ENCODE measurements around the gene CDC42EP5. TPM values are rescaled to one million over a fixed set of nuclear protein-coding genes. Genes with fewer than 3 reads are reported as not detected.
A peak's percentile ranks its signal among the peaks of the same experiment; 100 is the strongest.

CDC42EP5 gene
- total RNA-seq, 1 experiment from 2014 or later: 0.26 TPM

DNA sequence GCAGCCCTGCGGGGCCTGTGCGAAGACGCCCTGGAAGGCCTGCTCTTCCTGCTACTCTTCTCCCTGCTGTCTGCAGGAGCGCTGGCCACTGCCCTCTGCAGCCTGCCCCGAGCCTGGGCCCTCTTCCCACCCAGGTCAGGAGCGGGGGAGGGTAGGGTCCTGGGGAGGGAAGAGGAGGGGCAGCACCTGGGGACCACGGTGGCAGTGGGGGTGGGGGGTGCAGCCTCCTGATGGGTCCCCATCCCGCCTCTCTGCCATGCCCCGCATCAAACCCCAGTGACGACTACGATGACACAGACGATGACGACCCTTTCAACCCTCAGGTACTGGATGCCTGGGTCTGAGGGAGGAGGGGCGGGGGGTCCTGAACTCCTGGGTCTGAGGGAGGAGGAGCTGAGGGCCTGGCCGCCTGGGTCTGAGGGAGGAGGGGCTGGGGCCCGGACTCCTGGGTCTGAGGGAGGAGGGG lies 37.5 kb downstream of the CDC42EP5 start:
- in situ Hi-C loops (cut with HindIII; ENCODE audit: low pct_unique_long_range_greater_than_20kb, low sequenced_read_pairs): no loop called here
- DNase-seq (ENCODE audit: low read depth, low spot score): no peak

DNA sequence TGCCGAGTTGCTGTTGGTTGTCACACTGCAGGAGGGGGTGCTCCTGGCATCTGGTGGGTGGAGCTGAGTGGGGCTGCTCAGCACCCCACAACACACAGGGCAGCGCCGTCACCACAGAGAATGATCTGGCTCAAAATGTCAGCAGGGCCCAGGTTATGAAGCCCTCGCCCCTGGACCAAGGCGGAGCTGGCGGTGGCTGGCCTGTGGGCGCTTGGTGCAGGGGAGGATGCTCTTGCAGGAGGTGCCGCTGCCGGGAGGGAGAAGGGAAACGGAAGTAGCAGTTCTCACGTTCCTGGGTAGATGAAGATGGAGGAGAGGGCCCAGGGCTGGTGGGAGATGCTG lies 38.3 kb downstream of the CDC42EP5 start:
- in situ Hi-C loops (cut with HindIII; ENCODE audit: low pct_unique_long_range_greater_than_20kb, low sequenced_read_pairs): no loop called here
- no peak for DNase-seq (ENCODE audit: low read depth, low spot score)

DNA sequence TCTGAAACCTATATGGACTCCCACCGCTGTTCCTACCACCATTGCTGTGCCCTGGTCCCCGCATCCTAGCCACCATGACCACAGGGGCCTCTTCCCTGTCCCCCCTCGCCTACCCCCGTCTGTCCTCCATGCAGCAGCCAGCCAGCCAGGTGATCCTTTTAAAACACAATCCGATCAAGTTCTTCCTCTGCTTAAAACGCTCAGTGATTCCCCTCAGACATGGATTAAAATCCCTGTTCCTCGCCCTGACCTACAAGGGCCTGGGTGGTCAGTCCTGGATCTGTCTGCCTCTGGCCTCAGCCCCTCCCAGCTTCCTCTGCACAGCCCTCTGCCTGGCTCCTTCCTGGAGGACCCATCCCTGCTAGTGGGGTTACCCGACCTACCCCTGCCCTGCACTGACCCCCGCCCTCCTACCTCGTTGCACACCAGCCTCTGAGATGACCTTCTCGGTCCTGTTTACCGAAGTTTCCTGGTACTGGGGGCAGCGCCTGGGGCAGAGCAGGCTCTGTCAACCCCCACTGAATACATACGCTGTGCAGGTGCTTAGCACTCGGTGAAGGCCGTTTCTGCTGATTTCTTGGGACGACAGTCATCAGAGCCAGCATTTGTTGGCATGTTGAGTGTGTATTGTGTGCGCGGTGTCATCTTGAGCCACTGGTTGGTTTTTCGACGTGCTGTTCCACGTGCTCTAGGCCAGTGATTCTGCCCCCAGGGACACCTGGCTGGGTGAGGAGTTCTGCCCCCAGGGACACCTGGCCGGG lies 38.8 kb downstream of the CDC42EP5 start:
- no peak for DNase-seq (ENCODE audit: low read depth, low spot score)
- in situ Hi-C loops (cut with HindIII; ENCODE audit: low pct_unique_long_range_greater_than_20kb, low sequenced_read_pairs): no loop called here

DNA sequence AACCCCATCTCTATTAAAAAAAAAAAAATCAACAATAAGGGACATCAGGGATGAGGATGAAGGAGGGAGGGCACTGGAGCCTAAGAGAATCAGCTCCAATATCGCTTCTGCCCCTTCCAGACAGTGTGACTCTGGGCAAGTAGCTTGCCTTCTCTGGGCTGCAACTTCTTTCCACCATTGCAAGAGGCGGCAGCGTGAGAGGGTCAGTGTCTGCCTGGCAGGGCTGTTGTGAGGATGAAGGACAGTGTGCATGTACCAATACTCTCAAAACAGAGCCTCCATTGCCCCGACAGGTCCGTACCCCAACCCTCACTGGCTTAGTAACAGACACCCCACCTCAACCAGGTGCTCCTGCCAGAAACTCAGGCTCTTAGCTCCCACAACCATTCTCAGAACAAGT lies 39.4 kb downstream of the CDC42EP5 start:
- in situ Hi-C loops (cut with HindIII; ENCODE audit: low pct_unique_long_range_greater_than_20kb, low sequenced_read_pairs): no loop called here

DNA sequence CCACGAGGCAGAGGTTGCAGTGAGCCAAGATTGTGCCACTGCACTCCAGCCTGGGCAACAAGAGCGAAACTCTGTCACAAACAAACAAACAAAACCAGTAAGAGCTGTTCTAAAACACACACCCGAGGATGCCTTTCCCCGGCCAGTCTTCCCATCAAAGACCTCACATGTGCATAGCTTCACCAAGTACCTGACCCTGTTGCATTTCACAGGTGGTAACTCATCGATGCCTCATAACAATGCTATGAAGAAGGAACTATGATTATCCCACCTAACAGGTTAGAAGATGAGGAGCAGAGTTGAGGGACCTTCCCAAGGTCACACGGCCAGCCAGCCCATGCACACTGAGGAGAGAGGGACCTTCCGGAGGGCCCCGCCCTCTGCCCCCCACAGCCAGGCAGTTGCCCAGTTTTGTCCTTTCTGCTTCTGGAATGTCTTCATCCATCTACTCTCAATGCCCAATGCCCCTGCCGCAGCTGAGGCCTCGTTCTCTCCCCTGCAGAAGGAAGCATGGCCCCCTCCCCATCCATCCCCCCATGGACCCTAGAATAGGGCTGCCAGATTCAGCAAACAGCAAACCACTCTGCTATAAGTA lies 40.9 kb downstream of the CDC42EP5 start:
- no peak for DNase-seq (ENCODE audit: low read depth, low spot score)
- in situ Hi-C loops (cut with HindIII; ENCODE audit: low pct_unique_long_range_greater_than_20kb, low sequenced_read_pairs): no loop called here

More for the DNA sequence above, 39.4 kb downstream of the CDC42EP5 start:
- DNase-seq (ENCODE audit: low read depth, low spot score): no peak

DNA sequence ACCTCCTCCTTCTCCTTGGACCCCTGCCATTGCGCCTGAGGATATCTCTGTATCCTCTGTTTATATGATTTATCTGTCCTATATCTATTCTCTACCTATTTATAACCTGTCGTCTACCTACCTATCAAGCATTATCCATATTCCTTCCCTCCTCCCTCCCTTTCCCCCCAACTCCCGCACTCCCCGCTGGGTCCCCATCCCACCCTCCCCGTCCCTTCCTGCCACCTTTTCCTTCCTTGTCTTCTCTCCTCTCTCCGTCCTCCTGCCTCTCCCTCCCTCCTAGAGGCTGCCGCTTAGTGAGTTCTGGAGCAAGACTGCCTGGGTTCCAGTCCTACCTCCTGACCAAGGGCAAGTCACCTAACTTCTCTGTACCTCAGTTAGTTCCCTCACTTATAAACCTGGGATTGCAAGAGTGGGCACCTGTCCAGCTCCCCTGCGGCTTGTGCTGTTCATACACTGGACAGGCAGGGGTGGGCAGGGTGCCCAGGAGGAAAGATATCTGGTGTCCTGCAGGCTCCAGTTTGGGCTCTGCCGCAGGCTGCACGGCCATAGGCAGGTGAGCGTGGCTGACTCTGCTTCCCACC lies 41.7 kb downstream of the CDC42EP5 start:
- DNase-seq (ENCODE audit: low read depth, low spot score): no peak
- in situ Hi-C loops (cut with HindIII; ENCODE audit: low pct_unique_long_range_greater_than_20kb, low sequenced_read_pairs): no loop called here

DNA sequence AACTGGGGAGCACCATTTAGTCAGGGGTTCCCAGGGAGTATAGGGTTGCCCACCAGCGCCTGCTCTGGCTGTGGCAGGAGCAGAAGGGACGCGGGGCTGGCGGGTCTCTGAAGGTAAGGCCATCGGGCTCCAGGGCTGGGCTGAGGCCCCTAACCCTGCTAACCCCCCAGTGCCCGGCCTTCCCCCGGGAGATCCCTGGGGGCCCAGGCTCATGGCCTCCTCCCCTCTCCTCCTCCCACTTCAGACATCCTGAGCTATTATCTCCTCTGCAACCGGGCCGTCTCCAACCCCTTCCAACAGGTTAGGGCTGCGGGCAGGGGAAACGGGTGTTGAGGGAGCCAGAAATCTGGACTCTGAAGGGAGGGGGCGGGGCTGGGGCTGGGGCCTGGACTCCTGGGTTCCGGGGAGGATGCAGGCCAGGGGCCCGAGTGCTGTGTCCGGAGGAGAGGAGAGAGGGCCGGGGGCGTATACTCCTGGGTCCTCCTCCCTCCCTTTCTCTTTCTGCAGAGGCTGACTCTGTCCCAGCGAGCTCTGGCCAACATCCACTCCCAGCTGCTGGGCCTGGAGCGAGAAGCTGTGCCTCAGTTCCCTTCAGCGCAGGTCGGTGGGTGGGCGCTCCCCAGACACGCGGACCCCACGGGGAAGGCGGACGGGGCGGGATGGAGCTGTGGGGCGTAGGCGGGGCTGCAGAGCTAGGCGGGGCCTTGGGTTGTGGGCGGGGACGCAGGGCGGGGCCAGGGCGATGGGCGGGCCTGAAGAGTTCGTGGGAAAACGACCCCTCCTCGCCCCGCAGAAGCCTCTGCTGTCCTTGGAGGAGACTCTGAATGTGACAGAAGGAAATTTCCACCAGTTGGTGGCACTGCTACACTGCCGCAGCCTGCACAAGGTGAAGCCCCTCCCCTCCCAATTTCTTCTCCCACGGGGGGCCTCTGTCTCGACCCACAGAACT lies 42.5 kb downstream of the CDC42EP5 start:
- in situ Hi-C loops (cut with HindIII; ENCODE audit: low pct_unique_long_range_greater_than_20kb, low sequenced_read_pairs): no loop called here
- DNase-seq (ENCODE audit: low read depth, low spot score): peak; percentile 49

DNA sequence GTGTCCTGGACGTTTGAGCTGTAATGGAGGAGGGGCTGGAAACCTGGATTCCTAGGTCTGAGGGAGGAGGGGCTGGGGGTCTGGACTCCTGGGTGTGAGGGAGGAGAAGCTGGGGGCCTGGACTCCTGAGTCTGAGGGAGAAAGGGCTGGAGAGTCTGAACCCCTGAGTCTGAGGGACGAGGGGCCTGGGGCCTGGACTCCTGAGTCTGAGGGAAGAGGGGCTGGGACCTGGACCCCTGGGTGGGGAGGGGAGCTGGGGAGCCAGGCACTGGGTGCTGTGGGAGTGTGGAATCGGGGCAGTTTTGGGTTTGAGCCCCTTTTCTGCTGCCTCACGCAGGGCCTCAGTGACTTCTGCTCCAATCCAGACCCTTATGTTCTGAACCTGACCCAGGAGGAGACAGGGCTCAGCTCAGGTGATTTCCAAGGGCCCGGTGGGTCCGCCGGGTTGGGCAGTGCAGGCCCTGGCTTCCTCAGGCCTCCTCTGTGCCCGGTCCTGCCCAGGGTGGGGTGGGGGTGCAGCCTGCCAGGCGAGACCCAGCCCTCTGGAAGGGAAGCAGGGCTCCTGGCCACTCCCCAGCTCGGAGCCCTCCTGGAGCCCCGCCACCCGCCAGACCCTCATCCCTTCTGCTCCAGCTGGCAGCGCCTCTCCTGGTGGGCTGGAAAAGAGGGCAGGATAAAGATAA lies 43.4 kb downstream of the CDC42EP5 start:
- in situ Hi-C loops (cut with HindIII; ENCODE audit: low pct_unique_long_range_greater_than_20kb, low sequenced_read_pairs): no loop called here
- DNase-seq (ENCODE audit: low read depth, low spot score): no peak

DNA sequence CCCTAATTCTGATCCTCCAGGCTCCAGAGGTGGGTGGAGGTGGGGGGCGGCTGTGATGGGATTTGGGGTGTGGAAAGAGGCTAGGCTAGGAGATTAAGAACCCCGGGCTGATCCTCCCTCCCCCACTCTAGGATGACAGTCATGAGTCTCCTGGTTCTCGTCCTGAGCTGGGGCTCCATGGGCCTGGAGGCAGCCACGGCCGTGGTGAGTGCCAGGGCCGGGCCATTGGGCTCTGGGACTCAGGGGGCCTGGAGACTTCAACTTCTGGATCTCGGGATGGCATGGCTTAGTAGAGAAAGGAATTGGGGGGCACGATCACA lies 44.0 kb downstream of the CDC42EP5 start:
- no peak for DNase-seq (ENCODE audit: low read depth, low spot score)
- in situ Hi-C loops (cut with HindIII; ENCODE audit: low pct_unique_long_range_greater_than_20kb, low sequenced_read_pairs): no loop called here

DNA sequence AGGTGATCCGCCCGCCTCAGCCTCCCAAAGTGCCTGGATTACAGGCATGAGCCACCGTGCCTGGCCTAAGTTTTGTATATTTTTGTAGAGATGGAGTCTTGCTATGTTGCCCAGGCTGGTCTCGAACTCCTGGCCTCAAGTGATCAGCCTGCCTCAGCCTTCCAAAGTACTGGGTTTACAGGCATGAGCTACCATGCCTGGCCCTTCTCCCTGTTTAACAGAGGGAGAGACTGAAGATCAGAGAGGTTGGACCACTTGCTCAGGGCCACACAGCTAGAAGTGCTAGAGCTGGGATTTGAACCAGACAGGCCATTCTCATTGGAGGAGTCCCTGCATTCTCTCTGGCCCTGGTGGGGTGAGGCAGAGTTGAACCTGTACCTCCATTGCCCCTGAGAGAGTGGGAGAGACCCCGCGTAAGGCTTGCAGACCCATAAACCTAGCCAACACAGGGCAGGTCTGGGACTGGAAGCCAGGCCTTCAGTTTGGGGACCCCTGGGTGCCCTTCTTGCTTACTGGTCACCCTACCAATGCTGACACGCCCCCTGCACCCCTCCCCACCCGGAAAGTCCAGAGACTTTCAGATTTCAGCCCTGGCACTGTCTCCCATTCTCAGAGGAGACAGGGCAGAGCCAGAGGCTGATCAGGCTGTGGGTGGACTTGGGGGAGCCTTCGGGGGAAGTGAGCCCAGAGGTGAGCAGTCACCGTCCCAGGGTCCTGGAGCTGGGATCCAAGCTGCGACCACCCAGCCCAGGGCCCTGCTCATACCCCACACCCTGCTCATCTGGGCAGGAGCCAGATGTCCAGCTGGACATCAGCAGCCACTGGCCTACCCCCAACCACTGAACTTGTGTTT lies 44.5 kb downstream of the CDC42EP5 start:
- DNase-seq (ENCODE audit: low read depth, low spot score): no peak
- in situ Hi-C loops (cut with HindIII; ENCODE audit: low pct_unique_long_range_greater_than_20kb, low sequenced_read_pairs): no loop called here

DNA sequence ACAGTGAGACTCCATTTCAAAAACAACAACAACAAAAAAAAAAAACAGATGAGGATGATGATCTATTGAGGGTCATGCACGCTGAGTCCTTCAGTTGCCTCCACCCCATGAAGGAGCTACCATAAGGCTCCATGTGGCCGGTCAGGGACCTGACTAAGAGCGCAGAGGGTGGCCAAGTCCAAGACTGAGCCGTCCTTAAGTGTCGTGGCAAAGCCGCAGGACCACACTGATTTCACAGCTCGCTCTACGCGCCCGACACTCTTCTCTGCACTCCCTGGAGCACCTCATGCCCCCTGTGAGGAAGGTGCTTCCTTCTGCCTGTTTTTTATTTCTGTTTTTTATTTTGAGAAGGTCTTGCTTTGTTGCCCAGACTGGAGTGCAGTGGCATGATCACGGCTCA lies 45.5 kb downstream of the CDC42EP5 start:
- in situ Hi-C loops (cut with HindIII; ENCODE audit: low pct_unique_long_range_greater_than_20kb, low sequenced_read_pairs): no loop called here

DNA sequence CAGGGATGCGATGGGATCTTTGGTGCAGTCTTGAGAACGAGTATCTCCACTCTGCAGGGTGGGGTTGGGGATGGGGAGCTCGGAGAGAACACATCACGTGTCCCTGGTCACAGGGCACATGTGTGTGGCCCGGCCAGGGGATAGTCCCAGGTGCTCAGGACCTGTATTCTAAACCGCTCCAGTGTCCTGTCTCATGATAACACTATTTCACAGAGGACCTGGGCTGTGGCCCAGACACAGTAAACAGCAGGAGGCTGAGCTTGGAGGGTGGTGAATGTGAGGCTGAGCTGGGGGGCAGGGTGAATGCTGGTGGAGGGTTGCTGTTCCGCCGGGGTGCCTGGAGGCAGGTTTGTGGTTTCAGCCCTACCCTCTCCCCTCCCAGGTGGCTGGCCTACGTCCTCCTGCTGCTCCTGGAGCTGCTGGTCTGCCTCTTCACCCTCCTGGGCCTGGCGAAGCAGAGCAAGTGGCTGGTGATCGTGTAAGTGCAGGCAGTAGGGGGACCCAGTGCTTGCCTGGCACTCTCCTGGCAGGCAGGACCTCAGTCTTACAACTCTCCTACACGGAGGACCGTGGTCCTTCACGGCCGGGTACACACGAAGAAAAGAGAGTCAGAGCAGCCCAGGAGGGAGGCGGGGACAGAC lies 46.7 kb downstream of the CDC42EP5 start:
- no peak for DNase-seq (ENCODE audit: low read depth, low spot score)
- in situ Hi-C loops (cut with HindIII; ENCODE audit: low pct_unique_long_range_greater_than_20kb, low sequenced_read_pairs): no loop called here

More for the DNA sequence above, 45.5 kb downstream of the CDC42EP5 start:
- DNase-seq (ENCODE audit: low read depth, low spot score): no peak

DNA sequence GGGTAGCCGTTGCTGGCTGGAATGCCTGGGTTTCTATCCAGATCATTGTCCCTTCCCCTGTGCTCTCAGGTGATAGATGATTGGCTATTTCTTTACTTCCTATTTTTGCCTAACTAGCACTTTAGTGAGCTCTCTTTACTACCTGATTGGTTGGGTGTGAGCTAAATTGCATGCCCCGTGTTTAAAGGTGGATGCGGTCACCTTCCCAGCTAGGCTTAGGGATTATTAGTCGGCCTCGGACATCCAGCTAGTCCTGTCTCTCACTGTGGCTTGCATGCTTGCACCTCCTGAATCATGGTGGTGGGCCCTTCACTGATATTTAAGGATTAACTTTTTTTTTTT lies 47.7 kb downstream of the CDC42EP5 start:
- in situ Hi-C loops (cut with HindIII; ENCODE audit: low pct_unique_long_range_greater_than_20kb, low sequenced_read_pairs): no loop called here
- no peak for DNase-seq (ENCODE audit: low read depth, low spot score)

DNA sequence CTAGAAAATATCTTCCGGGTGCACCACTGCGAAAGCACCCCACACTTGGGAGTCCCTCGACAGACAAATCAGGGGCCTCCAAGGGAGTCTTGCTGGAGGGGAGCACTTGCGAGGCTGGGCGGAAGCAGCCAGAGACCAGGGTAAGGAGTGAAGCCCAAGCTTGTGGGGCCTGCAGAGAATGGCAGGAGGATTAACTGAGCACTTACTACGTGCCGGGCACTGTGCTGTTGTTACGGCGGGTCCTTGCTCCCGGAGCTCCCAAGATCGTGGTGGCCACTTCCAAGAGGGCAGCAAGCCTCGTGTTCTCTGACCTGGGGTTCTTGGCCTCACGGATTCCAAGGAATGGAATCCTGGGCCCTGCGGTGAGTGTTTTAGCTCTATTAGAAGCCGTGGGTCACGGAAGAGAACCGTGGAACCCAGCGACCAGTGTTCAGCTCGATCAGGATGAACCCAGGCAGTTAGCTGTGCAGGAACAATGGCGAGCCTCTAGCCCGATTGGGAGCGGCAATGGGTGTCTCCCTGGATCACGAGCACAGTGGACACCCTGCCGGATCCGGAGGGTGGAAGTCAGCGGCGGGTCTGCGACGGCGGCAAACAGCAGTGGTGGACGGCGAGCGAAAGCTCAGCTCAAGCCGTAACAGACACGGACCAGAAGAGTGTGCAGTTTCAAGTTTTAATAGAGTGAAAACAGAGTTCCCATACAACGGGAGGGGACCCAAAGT lies 48.3 kb downstream of the CDC42EP5 start:
- no peak for DNase-seq (ENCODE audit: low read depth, low spot score)
- in situ Hi-C loops (cut with HindIII; ENCODE audit: low pct_unique_long_range_greater_than_20kb, low sequenced_read_pairs): no loop called here

DNA sequence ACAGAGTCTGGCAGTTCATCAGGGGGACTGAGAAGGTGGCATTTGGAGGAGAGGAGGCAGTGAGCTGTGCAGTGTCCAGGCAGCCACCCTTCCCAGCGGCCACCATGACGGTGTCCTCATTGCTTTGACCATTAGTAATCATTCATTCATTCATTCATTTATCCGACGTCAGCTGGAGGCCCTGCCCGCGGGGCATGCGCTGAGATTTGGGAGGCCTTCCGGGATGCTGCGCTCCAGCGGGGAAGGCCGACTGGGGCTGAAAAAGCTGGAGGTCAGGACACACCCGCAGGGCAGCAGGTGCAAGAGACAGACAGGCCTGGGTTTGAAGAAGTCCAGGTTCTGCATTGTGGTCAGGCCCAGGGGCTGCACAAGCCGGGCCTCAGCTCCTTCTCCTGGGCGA lies 48.9 kb downstream of the CDC42EP5 start:
- in situ Hi-C loops (cut with HindIII; ENCODE audit: low pct_unique_long_range_greater_than_20kb, low sequenced_read_pairs): no loop called here
- DNase-seq (ENCODE audit: low read depth, low spot score): no peak

DNA sequence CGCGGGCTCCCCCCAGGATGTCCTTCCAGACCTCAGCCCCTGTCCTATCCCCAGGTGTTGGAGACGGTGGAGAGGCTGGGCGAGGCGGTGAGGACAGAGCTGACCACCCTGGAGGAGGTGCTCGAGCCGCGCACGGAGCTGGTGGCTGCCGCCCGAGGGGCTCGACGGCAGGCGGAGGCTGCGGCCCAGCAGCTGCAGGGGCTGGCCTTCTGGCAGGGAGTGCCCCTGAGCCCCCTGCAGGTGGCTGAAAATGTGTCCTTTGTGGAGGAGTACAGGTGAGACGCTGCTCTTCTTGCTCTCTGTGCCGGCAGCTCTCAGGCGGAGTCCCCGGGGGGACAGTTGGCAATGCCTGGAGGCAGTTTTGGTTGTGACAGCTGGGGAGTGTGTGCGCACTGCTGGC lies 51.0 kb downstream of the CDC42EP5 start:
- in situ Hi-C loops (cut with HindIII; ENCODE audit: low pct_unique_long_range_greater_than_20kb, low sequenced_read_pairs): no loop called here
- no peak for DNase-seq (ENCODE audit: low read depth, low spot score)

Data from SK-MEL-5 (cell line).